Stimulated activated naive CD8-positive, alpha-beta T cell treated with anti-CD3 and anti-CD28 coated beads, Interleukin-15, amount 100 ng/mL, for 72 hours (primary cell): ENCODE data around the gene PHACTR4.
"Not testable (repeated sequence)": the region's sequence is repeated elsewhere in the genome, so short reads cannot be mapped to it uniquely, and the experiment has no call there.

Experiments
- ATAC-seq: fragments of 150-1000 bp; cut with Tn5 transposase; 2 replicates; pipeline ENCODE4 v1.10.0; 2021; ENCODE audit warnings: mild to moderate bottlenecking, moderate library complexity
- DNase-seq, 2 donors: peaks; one replicate each; pipeline ENCODE4 v3.0.0; 2021 to 2022
- H3K27ac Mint-ChIP-seq, 2 donors: one replicate each; pipeline ENCODE4 v1.8.0; 2022; ENCODE audit warnings: mild to moderate bottlenecking in 2 of 2, mixed read lengths in 2 of 2, moderate library complexity in 2 of 2
- H3K27me3 Mint-ChIP-seq: one replicate; pipeline ENCODE4 v1.8.0; 2022; ENCODE audit warnings: mixed read lengths
- H3K4me1 Mint-ChIP-seq: one replicate; pipeline ENCODE4 v1.8.0; 2022; ENCODE audit warnings: mild to moderate bottlenecking, mixed read lengths
- H3K4me3 Mint-ChIP-seq, 2 donors: one replicate each; pipeline ENCODE4 v1.8.0; 2022; ENCODE audit warnings: mild to moderate bottlenecking in 2 of 2, mixed read lengths in 2 of 2, moderate library complexity in 1 of 2
- H3K9me3 Mint-ChIP-seq, 2 donors: one replicate each; pipeline ENCODE4 v1.8.0; 2022; ENCODE audit warnings: mixed read lengths in 2 of 2

PHACTR4 gene

GRCh38 chr1:28439320-28439719 lies 69.8 kb downstream of the PHACTR4 start:
- DNase-seq, result no peak
- no peak overlapping the region for H3K4me3 Mint-ChIP-seq
- peaks cover 27% of the 10 kb centered on the region for H3K4me1 Mint-ChIP-seq
- H3K9me3 Mint-ChIP-seq, result no peaks in the 10 kb centered on the region
- ATAC-seq, result no peak
- no peak overlapping the region for H3K27ac Mint-ChIP-seq
- H3K27me3 Mint-ChIP-seq, result no peaks in the 10 kb centered on the region

DNA sequence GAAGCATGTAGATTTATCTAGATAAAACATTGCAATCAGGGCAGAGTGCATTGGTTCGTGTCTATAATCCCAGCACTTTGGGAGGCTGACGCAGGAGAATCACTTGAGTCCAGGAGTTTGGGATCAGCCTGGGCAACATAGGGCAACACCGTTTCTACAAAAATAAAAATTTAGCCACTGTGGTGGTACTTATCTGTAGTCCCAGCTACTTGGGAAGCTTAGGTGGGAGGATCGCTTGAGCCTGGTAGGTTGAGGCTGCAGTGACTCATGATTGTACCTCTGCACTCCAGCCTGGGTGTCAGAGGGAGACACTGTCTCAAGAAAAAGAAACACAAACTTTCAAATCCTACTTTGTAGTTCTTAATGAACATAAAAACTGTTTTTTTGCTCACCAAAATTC lies 72.1 kb downstream of the PHACTR4 start:
- H3K27ac Mint-ChIP-seq, result no peak overlapping the region
- no peaks in the 10 kb centered on the region for H3K9me3 Mint-ChIP-seq
- ATAC-seq (no peak), DNase-seq (no peak)
- H3K4me1 Mint-ChIP-seq, result peaks cover 27% of the 10 kb centered on the region
- no peaks in the 10 kb centered on the region for H3K27me3 Mint-ChIP-seq
- no peak overlapping the region for H3K4me3 Mint-ChIP-seq

- H3K9me3 Mint-ChIP-seq, result no peaks in the 10 kb centered on the region
- H3K27ac Mint-ChIP-seq, result no peak overlapping the region
- H3K4me3 Mint-ChIP-seq, result no peak overlapping the region
- H3K27me3 Mint-ChIP-seq, result no peaks in the 10 kb centered on the region
- ATAC-seq, result no peak
- DNase-seq, result no peak
- peaks cover 25% of the 10 kb centered on the region for H3K4me1 Mint-ChIP-seq
Measured at GRCh38 chr1:28443550-28443949, 74.0 kb downstream of the PHACTR4 start.

DNA sequence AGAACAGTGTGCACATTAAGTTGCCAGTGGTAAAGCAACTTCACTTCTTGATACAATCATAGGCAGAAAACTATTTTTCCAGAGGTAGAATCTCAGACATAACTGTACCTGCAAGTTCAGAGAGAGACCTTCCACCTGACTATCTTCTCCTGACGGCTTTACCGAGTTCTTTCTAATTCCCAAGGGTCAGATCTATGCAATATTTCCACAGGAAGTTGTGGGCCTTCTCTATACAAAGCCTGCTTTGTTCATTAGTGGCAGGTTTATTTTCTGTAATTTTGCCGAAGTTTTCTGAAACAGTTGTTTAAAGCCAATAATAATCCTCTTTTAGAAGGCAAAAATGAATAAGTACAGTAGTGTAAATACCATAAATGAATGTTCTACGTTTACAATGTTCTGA lies 78.1 kb downstream of the PHACTR4 start:
- Mint-ChIP-seq H3K4me3 (no peak overlapping the region), H3K27me3 (no peaks in the 10 kb centered on the region), H3K27ac (no peak overlapping the region), H3K4me1 (peaks cover 42% of the 10 kb centered on the region), H3K9me3 (no peaks in the 10 kb centered on the region)
- DNase-seq (no peak), ATAC-seq (no peak)

GRCh38 chr1:28448094-28448611 lies 78.6 kb downstream of the PHACTR4 start:
- Mint-ChIP-seq H3K4me3 (peak overlapping the region in 1 of 2 donors; percentile 9), H3K27ac (peak overlapping the region in 1 of 2 donors; percentile 84), H3K4me1 (peaks cover 42% of the 10 kb centered on the region)
- not testable (repeated sequence) for DNase-seq, H3K9me3 Mint-ChIP-seq, H3K27me3 Mint-ChIP-seq, ATAC-seq

DNA sequence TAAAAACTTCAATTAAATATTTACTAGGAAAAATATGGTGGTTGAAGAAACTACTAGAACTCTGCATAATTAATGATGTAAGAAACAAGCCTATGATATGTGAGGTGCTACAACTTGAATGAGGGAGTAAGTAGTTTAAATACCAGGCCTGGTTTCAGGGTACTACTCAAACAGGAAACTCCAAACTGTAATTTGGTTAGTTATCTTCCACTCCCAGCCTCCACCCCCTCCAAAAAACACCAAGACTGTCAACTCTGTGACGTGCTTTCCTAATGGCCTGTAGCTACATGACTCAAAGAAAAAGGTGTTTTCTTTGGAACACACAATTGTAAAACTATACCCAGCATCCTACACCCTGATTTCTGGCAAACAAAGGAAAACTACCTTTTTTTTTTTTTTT lies 80.4 kb downstream of the PHACTR4 start:
- DNase-seq, result peak; percentile 10 to 67
- Mint-ChIP-seq H3K4me3 (peak overlapping the region in 1 of 2 donors; percentile 36), H3K27me3 (no peaks in the 10 kb centered on the region)

DNA sequence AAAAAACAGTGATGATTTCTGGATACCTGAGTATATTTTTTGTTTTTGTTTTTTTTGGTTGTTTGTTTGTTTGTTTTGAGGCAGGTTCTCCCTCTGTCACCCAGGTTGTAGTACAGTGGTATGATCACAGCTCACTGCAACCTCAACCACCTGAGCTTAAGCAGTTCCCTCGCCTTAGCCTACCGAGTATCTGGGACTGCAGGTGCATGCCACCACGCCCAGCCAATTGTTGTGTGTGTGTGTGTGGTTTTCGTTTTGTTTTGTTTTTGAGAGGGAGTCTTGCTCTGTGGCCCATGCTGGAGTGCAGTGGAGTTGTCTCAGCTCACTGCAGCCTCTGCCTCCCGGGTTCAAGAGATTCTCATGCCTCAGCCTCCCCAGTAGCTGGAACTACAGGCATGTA lies 81.0 kb downstream of the PHACTR4 start:
- Mint-ChIP-seq H3K4me1 (peaks cover 45% of the 10 kb centered on the region), H3K9me3 (no peaks in the 10 kb centered on the region), H3K27me3 (no peaks in the 10 kb centered on the region), H3K4me3 (no peak overlapping the region), H3K27ac (peak overlapping the region in 1 of 2 donors; percentile 75)
- ATAC-seq (no peak), DNase-seq (no peak)

More for the DNA sequence above, 80.4 kb downstream of the PHACTR4 start:
- ATAC-seq, result peak; percentile 99
- H3K9me3 Mint-ChIP-seq, result no peaks in the 10 kb centered on the region
- peak overlapping the region in 1 of 2 donors; percentile 90 for H3K27ac Mint-ChIP-seq
- H3K4me1 Mint-ChIP-seq, result peaks cover 42% of the 10 kb centered on the region

GRCh38 chr1:28451011-28451410 lies 81.5 kb downstream of the PHACTR4 start:
- Mint-ChIP-seq H3K27me3 (no peaks in the 10 kb centered on the region), H3K4me1 (peaks cover 50% of the 10 kb centered on the region), H3K27ac (no peak overlapping the region), H3K4me3 (no peak overlapping the region), H3K9me3 (no peaks in the 10 kb centered on the region)
- no peak for ATAC-seq
- no peak for DNase-seq

DNA sequence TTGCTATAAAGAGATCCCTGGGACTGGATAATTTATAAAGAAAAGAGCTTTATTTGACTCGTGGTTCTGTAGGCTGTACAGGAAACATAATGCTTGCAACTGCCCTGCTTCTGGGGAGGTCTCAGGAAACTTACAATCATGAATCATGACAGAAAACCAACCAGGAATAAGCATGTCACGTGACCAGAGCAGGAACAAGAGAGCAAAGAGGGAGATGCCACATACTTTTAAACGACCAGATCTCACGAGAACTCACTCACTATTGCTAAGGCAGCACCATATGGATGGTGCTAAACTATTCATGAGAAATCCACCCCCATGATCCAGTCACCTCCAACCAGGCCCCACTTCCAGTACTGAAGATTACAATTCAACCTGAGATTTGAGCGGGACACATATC lies 86.5 kb downstream of the PHACTR4 start:
- H3K9me3 Mint-ChIP-seq, result no peaks in the 10 kb centered on the region
- H3K4me3 Mint-ChIP-seq, result peak overlapping the region in 1 of 2 donors; percentile 61
- H3K27me3 Mint-ChIP-seq, result no peaks in the 10 kb centered on the region
- H3K27ac Mint-ChIP-seq, result peak overlapping the region in 1 of 2 donors; percentile 94
- DNase-seq (no peak), ATAC-seq (peak; percentile 56)
- peaks cover 21% of the 10 kb centered on the region for H3K4me1 Mint-ChIP-seq

DNA sequence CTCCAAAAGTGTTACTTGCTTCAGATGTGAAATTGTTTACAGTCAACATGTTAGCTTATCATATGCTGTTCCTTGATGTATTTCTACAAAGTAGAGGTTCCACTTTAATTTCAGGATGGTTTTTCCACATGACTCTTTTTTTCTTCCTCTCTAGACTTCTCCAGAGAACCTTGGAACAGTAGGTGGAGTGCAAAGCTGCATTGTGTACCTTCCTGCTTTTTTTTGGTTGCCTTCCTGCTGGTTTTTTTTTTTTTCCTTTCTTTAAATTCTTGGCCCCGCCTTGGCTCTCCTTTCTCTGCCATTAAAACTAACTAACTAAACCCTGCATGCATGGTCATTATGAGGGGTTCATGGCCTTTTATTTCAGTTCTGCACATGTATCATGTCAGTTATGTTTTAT lies 88.1 kb downstream of the PHACTR4 start:
- no peak for ATAC-seq
- Mint-ChIP-seq H3K4me3 (no peak overlapping the region), H3K4me1 (peaks cover 14% of the 10 kb centered on the region), H3K9me3 (no peaks in the 10 kb centered on the region), H3K27ac (no peak overlapping the region), H3K27me3 (no peaks in the 10 kb centered on the region)
- DNase-seq, result no peak

GRCh38 chr1:28458237-28459228 lies 89.0 kb downstream of the PHACTR4 start:
- ATAC-seq (no peak), DNase-seq (no peak)
- H3K4me1 Mint-ChIP-seq, result peaks cover 14% of the 10 kb centered on the region

GRCh38 chr1:28466226-28466778 lies 96.8 kb downstream of the PHACTR4 start:
- Mint-ChIP-seq H3K9me3 (no peaks in the 10 kb centered on the region), H3K27me3 (no peaks in the 10 kb centered on the region), H3K27ac (peak overlapping the region in 1 of 2 donors; percentile 56), H3K4me3 (no peak overlapping the region), H3K4me1 (peaks cover 8% of the 10 kb centered on the region)
- DNase-seq, result peak in 1 of 2 donors; percentile 18
- ATAC-seq, result peak; percentile 56

More at GRCh38 chr1:28458237-28459228, 89.0 kb downstream of the PHACTR4 start:
- no peaks in the 10 kb centered on the region for H3K27me3 Mint-ChIP-seq
- H3K4me3 Mint-ChIP-seq, result no peak overlapping the region
- no peaks in the 10 kb centered on the region for H3K9me3 Mint-ChIP-seq
- H3K27ac Mint-ChIP-seq, result no peak overlapping the region

DNA sequence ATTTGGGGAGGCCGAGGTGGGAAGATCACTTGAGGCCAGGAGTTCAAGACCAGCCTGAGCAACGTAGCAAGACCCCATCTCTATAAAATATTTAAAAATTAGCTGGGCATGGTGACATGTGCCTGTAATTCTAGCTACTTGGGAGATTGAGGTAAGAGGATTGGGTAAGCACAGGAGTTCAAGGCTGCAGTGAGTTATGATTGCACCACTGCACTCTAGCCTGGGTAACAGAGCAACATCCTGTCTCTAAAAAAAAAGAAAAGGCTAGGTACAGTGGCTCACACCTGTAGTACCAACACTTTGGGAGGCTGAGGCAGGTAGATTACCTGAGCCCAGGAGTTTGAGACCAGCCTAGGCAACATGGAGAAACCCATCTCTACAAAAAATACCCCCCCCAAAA lies 100.6 kb downstream of the PHACTR4 start:
- Mint-ChIP-seq H3K9me3 (no peaks in the 10 kb centered on the region), H3K4me3 (no peak overlapping the region), H3K27ac (peak overlapping the region in 1 of 2 donors; percentile 19), H3K27me3 (no peaks in the 10 kb centered on the region), H3K4me1 (peaks cover 14% of the 10 kb centered on the region)
- DNase-seq, result no peak
- no peak for ATAC-seq

DNA sequence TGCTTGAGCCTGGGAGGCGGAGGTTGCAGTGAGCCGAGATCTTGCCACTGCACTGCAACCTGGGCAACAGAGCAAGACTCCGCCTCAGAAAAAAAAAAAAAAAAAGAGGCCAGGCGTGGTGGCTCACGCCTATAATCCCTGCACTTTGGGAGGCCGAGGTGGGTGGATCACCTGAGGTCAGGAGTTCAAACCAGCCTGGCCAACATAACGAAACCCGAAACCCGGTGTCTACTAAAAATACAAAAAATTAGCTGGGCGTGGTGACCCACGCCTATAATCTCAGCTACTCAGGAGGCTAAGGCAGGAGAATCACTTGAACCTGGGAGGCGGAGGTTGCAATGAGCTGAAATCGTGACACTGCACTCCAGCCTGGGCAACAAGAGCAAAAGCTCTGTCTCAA lies 110.0 kb downstream of the PHACTR4 start:
- not testable (repeated sequence) for ATAC-seq

DNA sequence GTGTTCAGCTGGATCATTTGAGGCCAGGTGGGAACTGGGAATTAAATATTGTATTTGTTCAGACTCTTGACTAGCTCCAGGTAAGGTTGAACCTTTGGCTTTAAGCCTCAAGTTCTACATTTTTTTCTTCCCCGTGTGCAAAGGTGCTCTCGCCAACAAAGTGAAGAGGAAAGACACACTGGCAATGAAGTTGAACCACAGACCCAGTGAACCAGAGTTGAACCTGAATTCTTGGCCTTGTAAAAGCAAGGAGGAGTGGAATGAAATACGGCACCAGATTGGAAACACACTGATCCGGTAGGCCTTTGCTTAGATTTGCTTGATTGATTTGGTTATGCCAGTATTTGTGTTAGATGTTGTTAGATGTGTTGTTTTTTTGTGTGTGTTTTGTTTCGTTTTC lies 110.8 kb downstream of the PHACTR4 start:
- no peaks in the 10 kb centered on the region for H3K27me3 Mint-ChIP-seq
- DNase-seq (no peak), ATAC-seq (no peak)
- H3K27ac Mint-ChIP-seq, result peak overlapping the region in 1 of 2 donors; percentile 50
- H3K4me1 Mint-ChIP-seq, result no peaks in the 10 kb centered on the region
- no peaks in the 10 kb centered on the region for H3K9me3 Mint-ChIP-seq
- H3K4me3 Mint-ChIP-seq, result no peak overlapping the region

More for the DNA sequence above, 110.0 kb downstream of the PHACTR4 start:
- H3K4me1 Mint-ChIP-seq, DNase-seq, H3K27me3 Mint-ChIP-seq, H3K9me3 Mint-ChIP-seq, H3K4me3 Mint-ChIP-seq: not testable (repeated sequence)
- peak overlapping the region in 1 of 2 donors; percentile 42 for H3K27ac Mint-ChIP-seq

- DNase-seq (no peak), ATAC-seq (no peak)
- Mint-ChIP-seq H3K4me1 (no peaks in the 10 kb centered on the region), H3K27ac (no peak overlapping the region), H3K4me3 (no peak overlapping the region), H3K27me3 (no peaks in the 10 kb centered on the region), H3K9me3 (no peaks in the 10 kb centered on the region)
Measured at GRCh38 chr1:28482138-28482537, 112.6 kb downstream of the PHACTR4 start.
